Stimulated activated CD8-positive, alpha-beta memory T cell treated with anti-CD3 and anti-CD28 coated beads, Interleukin-15, amount 100 ng/mL, for 1 hour (primary cell): ENCODE measurements around the gene NMNAT3.

Experiments used
- DNase-seq: peaks from one replicate; pipeline ENCODE4 v3.0.0-alpha.2; 2020; ENCODE audit warnings: low read depth

NMNAT3 gene

GRCh38 chr3:139578783-139579182 is 99.0 kb downstream of the NMNAT3 start:
- no peak for DNase-seq

GRCh38 chr3:139577909-139578308 is 99.9 kb downstream of the NMNAT3 start:
- DNase-seq = no peak

GRCh38 chr3:139577346-139577745 is 100.4 kb downstream of the NMNAT3 start:
- DNase-seq = no peak

GRCh38 chr3:139574026-139574947 is 103.5 kb downstream of the NMNAT3 start:
- no peak for DNase-seq

GRCh38 chr3:139572847-139573672 is 104.7 kb downstream of the NMNAT3 start:
- no peak for DNase-seq

GRCh38 chr3:139571711-139572110 is 106.1 kb downstream of the NMNAT3 start:
- no peak for DNase-seq

GRCh38 chr3:139564294-139564861 is 113.4 kb downstream of the NMNAT3 start:
- DNase-seq = no peak

- DNase-seq = no peak
These were observed 115.7 kb downstream of the NMNAT3 start for GRCh38 chr3:139561959-139562676.

- no peak for DNase-seq
These were observed 116.4 kb downstream of the NMNAT3 start for GRCh38 chr3:139561255-139561817.

GRCh38 chr3:139560411-139560810 is 117.4 kb downstream of the NMNAT3 start:
- no peak for DNase-seq

- no peak for DNase-seq
These were observed 118.2 kb downstream of the NMNAT3 start for GRCh38 chr3:139559541-139559940.

GRCh38 chr3:139558351-139559266 is 119.2 kb downstream of the NMNAT3 start:
- no peak for DNase-seq

GRCh38 chr3:139557041-139557440 is 120.7 kb downstream of the NMNAT3 start:
- no peak for DNase-seq

- no peak for DNase-seq
These were observed 122.5 kb downstream of the NMNAT3 start for GRCh38 chr3:139555249-139555648.

- no peak for DNase-seq
These were observed 123.1 kb downstream of the NMNAT3 start for GRCh38 chr3:139554628-139555027.

- no peak for DNase-seq
These were observed 125.0 kb downstream of the NMNAT3 start for GRCh38 chr3:139552632-139553365.

GRCh38 chr3:139548801-139549200 is 129.0 kb downstream of the NMNAT3 start:
- DNase-seq = no peak

GRCh38 chr3:139547666-139548065 is 130.1 kb downstream of the NMNAT3 start:
- no peak for DNase-seq

GRCh38 chr3:139546772-139547171 is 131.0 kb downstream of the NMNAT3 start:
- no peak for DNase-seq
